Activated CD8-positive, alpha-beta T cell treated with anti-CD3 and anti-CD28 coated beads for 36 hours (primary cell): Measurements from ENCODE around the gene BEST1. TPM values are rescaled to one million over a fixed set of nuclear protein-coding genes. Genes with fewer than 3 reads are reported as not detected.

Experiments used
- ATAC-seq: fragments of 200-7000 bp; cut with Tn5 transposase; one replicate; pipeline ENCODE4 v1.10.0; 2021; ENCODE audit warnings: mild to moderate bottlenecking, moderate library complexity
- CTCF ChIA-PET: fragments of 350-600 bp; sonication (Branson Sonifier 250); formaldehyde crosslinking; loops from one replicate; lab custom pipeline; 2021; ENCODE audit warnings: antibody characterized with exemption; lab: Charles Lee
- POLR2A ChIA-PET: fragments of 350-600 bp; sonication (Branson Sonifier 250); formaldehyde crosslinking; loops from one replicate; lab custom pipeline; 2021; ENCODE audit warnings: antibody characterized with exemption; lab: Charles Lee
- DNase-seq: peaks from one replicate; pipeline ENCODE4 v3.0.0-alpha.2; 2020
- H3K27ac Mint-ChIP-seq: one replicate; pipeline ENCODE4 v1.8.0; 2021; ENCODE audit warnings: mild to moderate bottlenecking, mixed read lengths
- H3K27me3 Mint-ChIP-seq: one replicate; pipeline ENCODE4 v1.8.0; 2021; ENCODE audit warnings: mixed read lengths
- H3K36me3 Mint-ChIP-seq: one replicate; pipeline ENCODE4 v1.8.0; 2021; ENCODE audit warnings: low read depth, mixed read lengths
- H3K4me1 Mint-ChIP-seq: one replicate; pipeline ENCODE4 v1.8.0; 2021; ENCODE audit warnings: low read depth, mixed read lengths
- H3K4me3 Mint-ChIP-seq: one replicate; pipeline ENCODE4 v1.8.0; 2021; ENCODE audit warnings: mild to moderate bottlenecking, moderate library complexity, mixed read lengths
- H3K9me3 Mint-ChIP-seq: one replicate; pipeline ENCODE4 v1.8.0; 2021; ENCODE audit warnings: mixed read lengths
- CTCF ChIP-seq: fragments of 200-600 bp; IDR thresholded peaks from one replicate; pipeline ENCODE4 v1.8.0; 2022; ENCODE audit warnings: antibody characterized with exemption, mild to moderate bottlenecking
- intact Hi-C: fragments of 100-400 bp; cut with micrococcal nuclease; formaldehyde crosslinking; loops from one replicate; pipeline ENCODE4 v1.10.0; 2022
- total RNA-seq, 2 experiments: library from RNA; stranded (reverse); gene quantifications; one replicate each; pipeline ENCODE4 v1.2.3, GENCODE V29; 2021

Gene BEST1
- total RNA-seq, 2 experiments from 2014 or later = 0.61 to 0.83 TPM

DNA sequence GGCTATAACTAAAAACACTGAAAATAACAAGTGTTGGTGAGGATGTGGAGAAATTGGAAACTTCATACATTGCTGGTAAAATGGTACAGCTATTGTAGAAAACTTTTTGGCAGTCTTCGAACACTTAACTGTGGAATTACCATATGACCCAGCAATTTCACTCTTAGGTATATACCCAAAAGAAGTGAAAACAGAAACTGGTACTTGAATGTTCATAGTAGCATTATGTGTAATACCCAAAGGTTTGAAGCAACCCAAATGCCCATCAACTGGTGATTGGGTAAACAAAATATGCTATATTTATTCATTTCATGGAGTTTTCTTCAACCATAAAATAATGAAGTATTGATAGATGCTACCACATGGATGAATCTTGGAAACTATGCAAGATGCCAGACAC, 58.0 kb downstream of the BEST1 start:
- intact Hi-C loops = no loop called here
- no peaks in the 10 kb centered on the region for H3K4me1 Mint-ChIP-seq
- CTCF ChIA-PET = no interaction called here
- POLR2A ChIA-PET = no interaction called here
- H3K4me3 Mint-ChIP-seq = no peak overlapping the region
- no peak for TF ChIP-seq CTCF
- ATAC-seq (no peak), DNase-seq (no peak)
- H3K36me3 Mint-ChIP-seq = no peaks in the 10 kb centered on the region
- no peaks in the 10 kb centered on the region for H3K9me3 Mint-ChIP-seq
- H3K27ac Mint-ChIP-seq = no peak overlapping the region
- peaks cover 4% of the 10 kb centered on the region for H3K27me3 Mint-ChIP-seq

DNA sequence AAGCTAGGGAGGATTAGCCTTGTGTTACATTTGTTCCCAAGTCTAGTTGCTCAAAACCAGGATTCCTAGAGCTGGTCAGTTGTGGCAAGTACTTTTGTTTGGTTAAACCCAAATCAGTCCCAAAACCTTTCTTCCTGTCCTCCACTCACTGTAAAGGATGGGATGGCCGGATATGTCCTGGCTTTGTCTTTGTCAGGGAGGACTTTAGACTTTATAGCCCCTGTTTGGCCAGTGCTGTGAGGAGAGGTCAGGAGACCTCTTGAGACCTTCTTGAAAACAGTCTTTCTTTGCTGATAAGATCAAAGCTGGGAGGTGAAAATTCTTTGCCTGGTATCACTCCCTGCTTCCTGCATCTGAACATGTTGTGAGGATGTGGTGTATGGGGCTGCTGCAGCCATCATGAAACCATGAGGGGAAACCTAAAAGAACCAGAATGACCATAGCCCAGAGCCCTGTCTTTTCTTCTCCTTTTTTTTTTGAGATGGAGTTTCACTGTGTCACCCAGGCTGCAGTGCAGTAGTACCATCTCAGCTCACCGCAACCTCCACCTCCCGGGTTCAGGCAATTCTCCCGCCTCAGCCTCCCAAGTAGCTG, 60.9 kb downstream of the BEST1 start:
- TF ChIP-seq CTCF = no peak
- H3K4me3 Mint-ChIP-seq = no peak overlapping the region
- H3K27me3 Mint-ChIP-seq = peaks cover 4% of the 10 kb centered on the region
- H3K27ac Mint-ChIP-seq = no peak overlapping the region
- no peaks in the 10 kb centered on the region for H3K4me1 Mint-ChIP-seq
- ChIA-PET POLR2A (no interaction called here), CTCF (interaction anchor here (1.9 kb wide), 1 partner anchor 112 kb away, joined by 4 read pairs; no protein-coding TSS in a partner anchor)
- intact Hi-C loops = no loop called here
- DNase-seq (no peak), ATAC-seq (no peak)
- no peaks in the 10 kb centered on the region for H3K36me3 Mint-ChIP-seq
- H3K9me3 Mint-ChIP-seq = no peaks in the 10 kb centered on the region

DNA sequence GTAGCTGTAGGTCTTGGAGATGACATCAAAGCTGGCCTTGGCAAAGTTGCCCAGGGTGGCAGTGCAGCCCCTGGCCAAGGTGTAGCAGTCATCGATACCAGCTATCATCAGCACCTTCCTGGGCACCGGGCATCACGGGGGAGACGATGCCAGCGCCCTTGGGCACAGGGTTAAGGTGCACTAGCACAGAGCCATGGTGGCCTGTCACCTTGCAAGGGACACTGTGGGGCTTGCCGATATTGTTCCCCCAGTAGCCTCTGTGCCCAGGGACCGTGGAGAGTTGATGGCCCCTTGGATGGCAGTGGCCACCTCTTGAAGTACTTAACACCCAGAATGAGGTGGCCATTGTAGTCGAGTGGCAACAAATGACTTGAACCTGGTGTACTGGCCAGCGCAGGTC, 61.7 kb downstream of the BEST1 start:
- H3K27ac Mint-ChIP-seq = no peak overlapping the region

GRCh38 chr11:62012451-62012831, 62.3 kb downstream of the BEST1 start:
- no peak for ATAC-seq
- Mint-ChIP-seq H3K27ac (no peak overlapping the region), H3K4me3 (no peak overlapping the region), H3K36me3 (no peaks in the 10 kb centered on the region), H3K4me1 (no peaks in the 10 kb centered on the region), H3K9me3 (no peaks in the 10 kb centered on the region), H3K27me3 (peaks cover 4% of the 10 kb centered on the region)
- DNase-seq = no peak
- TF ChIP-seq CTCF = no peak
- intact Hi-C loops = no loop called here
- POLR2A ChIA-PET = interaction anchor here (1.0 kb wide), 1 partner anchor 8 kb away, joined by 3 read pairs; no protein-coding TSS in a partner anchor
- CTCF ChIA-PET = no interaction called here

More for the DNA sequence above, 61.7 kb downstream of the BEST1 start:
- DNase-seq (no peak), ATAC-seq (no peak)
- no peaks in the 10 kb centered on the region for H3K36me3 Mint-ChIP-seq
- peaks cover 4% of the 10 kb centered on the region for H3K27me3 Mint-ChIP-seq
- no peaks in the 10 kb centered on the region for H3K4me1 Mint-ChIP-seq
- H3K4me3 Mint-ChIP-seq = no peak overlapping the region
- ChIA-PET CTCF (no interaction called here), POLR2A (interaction anchor here (1.0 kb wide), 1 partner anchor 9 kb away, joined by 3 read pairs; no protein-coding TSS in a partner anchor)
- intact Hi-C loops = no loop called here
- no peak for TF ChIP-seq CTCF
- H3K9me3 Mint-ChIP-seq = no peaks in the 10 kb centered on the region

- ATAC-seq (no peak), DNase-seq (no peak)
- Mint-ChIP-seq H3K27me3 (peaks cover 2% of the 10 kb centered on the region), H3K36me3 (no peaks in the 10 kb centered on the region), H3K4me1 (no peaks in the 10 kb centered on the region), H3K27ac (no peak overlapping the region), H3K9me3 (no peaks in the 10 kb centered on the region), H3K4me3 (no peak overlapping the region)
- no peak for TF ChIP-seq CTCF
- POLR2A ChIA-PET = interaction anchor here (1.0 kb wide), 1 partner anchor 8 kb away, joined by 3 read pairs; no protein-coding TSS in a partner anchor
- CTCF ChIA-PET = no interaction called here
- intact Hi-C loops = no loop called here
Observed at GRCh38 chr11:62012832-62013461, 62.8 kb downstream of the BEST1 start.
